ENCODE data around the gene SKIL.

- TF ChIP-seq, protein P1, sequence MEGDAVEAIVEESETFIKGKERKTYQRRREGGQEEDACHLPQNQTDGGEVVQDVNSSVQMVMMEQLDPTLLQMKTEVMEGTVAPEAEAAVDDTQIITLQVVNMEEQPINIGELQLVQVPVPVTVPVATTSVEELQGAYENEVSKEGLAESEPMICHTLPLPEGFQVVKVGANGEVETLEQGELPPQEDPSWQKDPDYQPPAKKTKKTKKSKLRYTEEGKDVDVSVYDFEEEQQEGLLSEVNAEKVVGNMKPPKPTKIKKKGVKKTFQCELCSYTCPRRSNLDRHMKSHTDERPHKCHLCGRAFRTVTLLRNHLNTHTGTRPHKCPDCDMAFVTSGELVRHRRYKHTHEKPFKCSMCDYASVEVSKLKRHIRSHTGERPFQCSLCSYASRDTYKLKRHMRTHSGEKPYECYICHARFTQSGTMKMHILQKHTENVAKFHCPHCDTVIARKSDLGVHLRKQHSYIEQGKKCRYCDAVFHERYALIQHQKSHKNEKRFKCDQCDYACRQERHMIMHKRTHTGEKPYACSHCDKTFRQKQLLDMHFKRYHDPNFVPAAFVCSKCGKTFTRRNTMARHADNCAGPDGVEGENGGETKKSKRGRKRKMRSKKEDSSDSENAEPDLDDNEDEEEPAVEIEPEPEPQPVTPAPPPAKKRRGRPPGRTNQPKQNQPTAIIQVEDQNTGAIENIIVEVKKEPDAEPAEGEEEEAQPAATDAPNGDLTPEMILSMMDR (IDR thresholded peaks at IDR 0.05) = no peak
- no peak for TF ChIP-seq POLR2A (IDR thresholded peaks at IDR 0.05)
Observed at GRCh38 chr3:170323331-170323730, 34.2 kb upstream of the SKIL start.

Measured in thyroid gland (tissue), 4 donors.